ENCODE measurements around the gene RAB28.

The RAB28 gene

DNA sequence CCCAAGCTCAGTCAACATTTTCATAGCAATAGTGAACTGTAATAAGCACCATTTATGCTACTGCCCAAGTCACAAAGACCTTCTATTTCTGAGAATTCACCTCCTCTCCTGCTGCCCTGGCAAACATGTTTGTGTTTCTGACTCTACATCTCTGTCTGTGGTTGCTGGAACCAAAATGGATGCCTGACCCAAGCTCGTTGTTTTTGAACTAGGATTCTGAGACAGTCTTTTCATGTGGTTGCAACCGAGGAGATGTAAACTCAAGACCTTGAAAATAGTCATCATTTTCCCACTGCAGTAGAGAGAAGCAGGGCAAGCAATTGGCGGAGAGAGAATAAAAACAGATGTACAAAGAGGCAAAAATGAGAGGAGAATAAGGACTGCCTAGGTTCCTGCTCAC is 160.2 kb downstream of the RAB28 start:
- no peak for DNase-seq (ENCODE audit: low read depth in 2 of 3, low spot score in 2 of 3)

DNA sequence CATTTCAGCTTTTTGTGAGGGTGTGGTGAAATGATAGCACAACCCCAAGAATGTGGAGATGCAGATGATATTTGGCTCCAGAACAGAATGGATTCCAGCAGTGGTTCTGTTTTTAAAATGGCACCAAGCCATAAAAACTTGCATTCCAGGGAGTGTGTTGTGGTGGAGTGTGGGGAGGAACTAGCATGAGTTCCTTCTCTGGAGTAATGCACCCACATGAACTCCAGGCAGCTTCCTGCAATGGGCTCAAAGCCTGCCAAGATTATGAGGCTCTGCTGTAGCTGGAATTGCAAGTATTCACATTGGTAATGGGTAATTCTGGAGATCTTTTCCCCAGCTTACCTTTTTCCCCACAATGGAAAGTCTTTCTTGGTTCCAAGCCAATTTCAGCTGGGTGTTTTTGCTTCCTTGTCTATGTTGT is 161.4 kb downstream of the RAB28 start:
- no peak for DNase-seq (ENCODE audit: low read depth in 2 of 3, low spot score in 2 of 3)
